Coronary artery (tissue), 2 donors: ENCODE measurements around the gene LIF.

Experiments
- DNase-seq: peaks from one replicate; pipeline ENCODE4 v3.0.0-alpha.2; 2017; ENCODE audit warnings: low spot score
- H3K27ac ChIP-seq, 2 donors: fragments of 200-600 bp; sonication (generic); one replicate each; pipeline ENCODE4 v1.5.1; 2016 to 2019
- H3K4me3 ChIP-seq: fragments of 200-600 bp; sonication (generic); 2 replicates; pipeline ENCODE4 v1.5.1; 2016; ENCODE audit warnings: mild to moderate bottlenecking, moderate library complexity
- CTCF ChIP-seq: fragments of 200-600 bp; sonication (generic); IDR thresholded peaks from one replicate; pipeline ENCODE4 v1.5.1; 2019; ENCODE audit warnings: antibody characterized with exemption

LIF gene

GRCh38 chr22:30196141-30196879 is 50.2 kb downstream of the LIF start:
- TF ChIP-seq CTCF, result no peak
- DNase-seq, result peak; percentile 92
- peak overlapping the region; percentile 82 to 84 for H3K27ac ChIP-seq
- peak overlapping the region; percentile 55 for H3K4me3 ChIP-seq

GRCh38 chr22:30195245-30196140 is 51.1 kb downstream of the LIF start:
- H3K27ac ChIP-seq, result peak overlapping the region; percentile 82 to 84
- H3K4me3 ChIP-seq, result peak overlapping the region; percentile 55
- no peak for TF ChIP-seq CTCF
- no peak for DNase-seq

DNA sequence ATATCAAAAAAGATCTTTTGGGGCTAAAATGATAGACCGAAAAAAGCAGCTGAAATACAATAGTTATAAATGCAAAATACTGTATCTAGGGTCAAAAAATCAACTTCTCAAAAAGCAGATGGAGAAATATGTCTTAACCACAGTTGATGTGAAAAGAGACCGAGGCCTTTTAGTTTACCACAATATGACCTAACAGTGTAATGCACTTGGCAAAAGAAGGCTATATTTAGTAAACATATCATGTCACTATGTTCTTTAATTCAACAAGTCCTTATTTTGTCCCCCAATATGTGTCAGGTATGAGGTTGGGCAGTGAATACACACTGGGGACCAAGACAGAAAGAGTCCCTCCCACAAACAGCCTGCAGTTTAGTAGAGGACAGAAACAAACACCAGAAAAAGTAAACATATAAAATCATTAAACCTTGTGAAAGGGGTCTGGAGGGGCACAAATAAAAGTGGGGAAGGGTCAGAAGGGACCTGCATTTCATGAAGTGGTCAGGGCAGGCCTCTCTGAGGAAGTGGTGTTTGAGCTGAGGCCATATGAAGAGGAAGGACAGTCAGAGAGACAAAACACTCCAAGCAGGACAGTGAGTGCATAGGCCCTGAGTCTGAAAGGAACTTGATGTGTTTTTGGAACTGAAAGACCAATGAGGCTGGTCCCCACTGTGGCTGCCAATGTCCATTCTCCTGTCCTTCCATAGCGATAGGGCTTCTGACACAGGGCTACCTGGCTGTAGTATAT is 53.4 kb downstream of the LIF start:
- DNase-seq, result no peak
- no peak overlapping the region for H3K4me3 ChIP-seq
- TF ChIP-seq CTCF, result no peak
- H3K27ac ChIP-seq, result no peak overlapping the region

- TF ChIP-seq CTCF, result no peak
Measured at GRCh38 chr22:30192427-30192826, 54.1 kb downstream of the LIF start.

DNA sequence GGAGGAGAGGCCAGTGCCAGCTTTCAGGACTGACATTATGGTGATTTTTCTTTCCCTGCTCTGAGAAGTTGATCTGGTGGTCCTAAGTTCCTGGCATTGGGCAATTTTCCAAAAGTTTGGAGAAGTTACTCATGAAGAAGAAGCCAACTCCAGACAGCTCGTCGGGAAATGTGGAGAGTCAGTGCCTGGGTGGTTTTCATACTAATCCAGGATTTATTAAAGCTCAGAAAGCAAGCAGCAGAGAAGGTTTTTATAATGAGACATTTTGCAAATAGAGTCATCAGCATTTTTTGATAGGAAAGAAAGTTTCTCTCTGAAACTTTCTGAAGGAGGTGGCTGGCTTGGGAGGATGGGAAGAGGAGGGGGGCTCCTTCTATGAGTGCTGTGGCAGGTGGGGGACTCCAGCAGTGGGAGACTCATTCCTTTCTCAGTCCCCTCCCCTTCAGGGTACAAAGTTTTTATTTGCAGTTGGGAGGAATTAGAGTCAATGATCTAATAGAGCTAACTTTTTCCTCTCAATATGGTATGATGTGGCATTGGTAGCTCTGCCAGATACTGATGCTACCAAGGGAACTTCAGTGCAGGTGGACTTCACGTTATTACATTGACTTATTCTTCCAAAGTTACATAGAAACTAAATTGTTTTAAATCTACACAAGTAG is 55.4 kb downstream of the LIF start:
- TF ChIP-seq CTCF, result no peak
- Histone ChIP-seq H3K4me3 (no peak overlapping the region), H3K27ac (no peak overlapping the region)
- DNase-seq, result no peak

More at GRCh38 chr22:30192427-30192826, 54.1 kb downstream of the LIF start:
- Histone ChIP-seq H3K27ac (no peak overlapping the region), H3K4me3 (no peak overlapping the region)
- DNase-seq, result no peak

DNA sequence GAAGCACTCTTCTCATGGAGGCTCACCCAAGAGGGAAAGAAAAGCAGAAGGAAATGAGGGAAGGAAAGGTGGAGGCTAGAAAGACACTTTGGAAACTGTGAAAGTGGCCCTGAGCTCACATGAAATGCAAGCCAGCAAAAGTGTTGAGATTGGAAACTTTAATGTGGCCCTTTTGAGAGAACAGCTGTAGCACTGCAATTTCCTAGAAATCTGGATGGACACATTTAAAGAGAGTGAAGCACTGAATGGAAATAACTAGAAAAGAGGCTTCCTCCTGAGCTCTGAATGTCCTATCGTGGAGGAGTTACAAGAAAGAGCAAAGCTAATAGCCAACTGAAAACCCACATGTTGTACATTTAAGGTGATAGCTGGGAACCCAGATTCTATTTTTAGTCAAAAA is 56.0 kb downstream of the LIF start:
- DNase-seq, result no peak
- no peak for TF ChIP-seq CTCF
- no peak overlapping the region for H3K27ac ChIP-seq
- no peak overlapping the region for H3K4me3 ChIP-seq
